ENCODE results near the gene PTPRN2. TPM values are rescaled to one million over a fixed set of nuclear protein-coding genes. Genes with fewer than 3 reads are reported as not detected.
"Not testable (repeated sequence)": the region's sequence is repeated elsewhere in the genome, so short reads cannot be mapped to it uniquely, and the experiment has no call there.

PTPRN2 gene
- total RNA-seq, 1 donor from 2014 or later: 1.8 TPM

DNA sequence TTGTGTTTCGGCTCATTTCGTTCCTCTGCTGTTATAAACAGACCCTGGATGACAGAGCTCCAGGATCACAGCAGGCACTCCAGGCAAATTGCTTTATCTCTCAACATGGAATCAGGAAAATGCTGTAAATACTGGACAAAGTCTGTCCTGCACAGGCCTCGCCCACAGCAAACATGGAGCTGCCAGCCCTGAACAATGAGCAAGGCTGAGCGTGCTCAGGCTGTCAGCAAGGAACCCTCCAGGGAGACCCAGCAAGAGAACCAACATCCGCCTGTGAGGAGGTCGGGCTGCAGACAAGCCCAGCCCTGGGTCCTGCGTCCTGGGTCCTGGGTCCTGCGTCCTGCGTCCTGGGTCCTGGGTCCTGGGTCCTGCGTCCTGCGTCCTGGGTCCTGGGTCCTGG is 180.8 kb downstream of the PTPRN2 start:
- POLR2A ChIA-PET: no interaction called here
- Mint-ChIP-seq H3K27me3 (no peaks in the 10 kb centered on the region), H3K4me3 (no peak overlapping the region), H3K4me1 (no peaks in the 10 kb centered on the region), H3K36me3 (ENCODE audit: low read depth) (no peaks in the 10 kb centered on the region), H3K27ac (no peak overlapping the region), H3K9me3 (no peaks in the 10 kb centered on the region)
- ATAC-seq (ENCODE audit: low read depth) (no peak), DNase-seq (no peak)
- intact Hi-C loops (cut with micrococcal nuclease): loop anchor here (5.0 kb wide), 1 partner anchor 974 kb away; no protein-coding TSS in a partner anchor
- TF ChIP-seq CTCF (IDR thresholded peaks at IDR 0.05): no peak
- CTCF ChIA-PET: no interaction called here

- no peak overlapping the region for H3K27ac Mint-ChIP-seq
- no peak overlapping the region for H3K4me3 Mint-ChIP-seq
- CTCF ChIA-PET: no interaction called here
- DNase-seq (no peak), ATAC-seq (ENCODE audit: low read depth) (no peak)
- intact Hi-C loops (cut with micrococcal nuclease): loop anchor here (5.0 kb wide), 1 partner anchor 974 kb away; no protein-coding TSS in a partner anchor
- H3K4me1 Mint-ChIP-seq: no peaks in the 10 kb centered on the region
- TF ChIP-seq CTCF (IDR thresholded peaks at IDR 0.05): no peak
- H3K9me3 Mint-ChIP-seq: no peaks in the 10 kb centered on the region
- no peaks in the 10 kb centered on the region for H3K27me3 Mint-ChIP-seq
- no peaks in the 10 kb centered on the region for H3K36me3 Mint-ChIP-seq (ENCODE audit: low read depth)
- POLR2A ChIA-PET: no interaction called here
Observed at GRCh38 chr7:158406364-158406763, 181.3 kb downstream of the PTPRN2 start.

DNA sequence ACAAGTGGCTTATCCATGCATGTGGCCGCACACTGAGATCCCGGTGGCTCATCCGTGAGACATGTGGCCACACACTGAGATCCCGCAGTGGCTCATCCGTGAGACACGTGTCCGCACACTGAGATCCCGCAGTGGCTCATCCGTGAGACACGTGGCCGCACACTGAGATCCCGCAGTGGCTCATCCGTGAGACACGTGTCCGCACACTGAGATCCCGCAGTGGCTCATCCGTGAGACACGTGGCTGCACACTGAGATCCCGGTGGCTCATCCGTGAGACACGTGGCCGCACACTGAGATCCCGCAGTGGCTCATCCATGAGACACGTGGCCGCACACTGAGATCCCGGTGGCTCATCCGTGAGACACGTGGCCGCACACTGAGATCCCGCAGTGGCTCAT is 181.9 kb downstream of the PTPRN2 start:
- H3K27me3 Mint-ChIP-seq; ATAC-seq (ENCODE audit: low read depth); H3K4me3 Mint-ChIP-seq; POLR2A ChIA-PET; H3K9me3 Mint-ChIP-seq; CTCF ChIA-PET; DNase-seq; H3K36me3 Mint-ChIP-seq (ENCODE audit: low read depth); H3K4me1 Mint-ChIP-seq; H3K27ac Mint-ChIP-seq: not testable (repeated sequence)
- intact Hi-C loops (cut with micrococcal nuclease): loop anchor here (5.0 kb wide), 1 partner anchor 973 kb away; no protein-coding TSS in a partner anchor

DNA sequence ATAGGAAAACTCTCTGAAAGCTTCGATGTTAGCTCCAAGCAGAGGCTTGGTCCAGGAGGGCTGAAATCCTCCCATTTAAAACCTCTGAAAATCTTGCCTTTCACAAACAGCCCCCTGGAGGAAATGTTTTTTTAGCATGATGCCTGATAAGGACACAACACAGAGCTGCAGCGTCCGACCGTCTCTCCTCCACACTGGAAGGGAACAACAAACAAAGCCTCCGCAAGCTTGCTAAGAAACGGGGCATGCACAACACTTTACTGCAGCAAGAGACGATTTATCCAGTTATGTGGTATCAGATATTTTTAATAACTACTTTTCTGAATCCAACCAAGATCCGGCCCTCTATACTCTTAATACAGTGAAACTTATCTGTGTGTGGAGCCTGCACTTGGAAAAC is 182.3 kb downstream of the PTPRN2 start:
- Mint-ChIP-seq H3K36me3 (ENCODE audit: low read depth) (no peaks in the 10 kb centered on the region), H3K27ac (no peak overlapping the region), H3K9me3 (no peaks in the 10 kb centered on the region), H3K4me1 (no peaks in the 10 kb centered on the region), H3K4me3 (no peak overlapping the region), H3K27me3 (no peaks in the 10 kb centered on the region)
- ChIA-PET POLR2A (no interaction called here), CTCF (no interaction called here)
- DNase-seq (no peak), ATAC-seq (ENCODE audit: low read depth) (no peak)
- no peak for TF ChIP-seq CTCF (IDR thresholded peaks at IDR 0.05)
- intact Hi-C loops (cut with micrococcal nuclease): loop anchor here (5.0 kb wide), 1 partner anchor 973 kb away; no protein-coding TSS in a partner anchor

DNA sequence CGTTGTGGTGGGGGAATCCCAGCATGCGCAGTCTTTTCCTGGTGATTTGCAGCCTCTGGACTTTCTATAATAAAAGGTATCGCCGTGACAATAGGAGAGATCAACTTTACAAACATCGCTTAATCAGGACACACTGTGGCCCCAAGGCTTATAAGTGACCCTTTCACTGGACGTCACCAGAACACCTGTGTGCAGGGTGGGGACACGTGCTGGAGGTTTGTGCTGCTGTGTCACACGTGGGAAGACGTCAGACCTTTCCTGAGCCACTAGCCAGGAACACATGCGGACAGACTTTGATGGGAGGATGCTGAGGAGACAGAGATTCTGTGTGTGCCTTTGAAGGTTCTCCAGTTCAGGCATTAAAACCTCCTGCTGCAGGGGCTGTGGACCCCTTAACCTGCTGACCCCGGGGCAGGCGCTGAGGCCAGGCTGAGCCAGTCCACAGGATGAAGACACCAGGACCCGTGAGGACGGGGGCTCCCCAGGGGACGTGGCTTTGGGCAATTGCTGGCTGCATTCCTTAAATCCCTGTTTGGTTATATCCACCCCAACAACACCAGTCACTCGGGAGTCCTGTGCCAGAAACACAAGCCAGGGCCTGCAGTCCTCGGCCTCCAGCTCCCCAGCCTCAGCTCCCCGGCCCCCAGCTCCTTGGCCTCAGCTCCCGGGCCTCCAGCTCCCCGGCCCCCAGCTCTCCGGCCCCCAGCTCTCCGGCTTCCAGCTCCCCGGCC is 183.4 kb downstream of the PTPRN2 start:
- CTCF ChIA-PET: no interaction called here
- POLR2A ChIA-PET: no interaction called here
- H3K4me1 Mint-ChIP-seq: no peaks in the 10 kb centered on the region
- H3K27ac Mint-ChIP-seq: no peak overlapping the region
- intact Hi-C loops (cut with micrococcal nuclease): no loop called here
- H3K4me3 Mint-ChIP-seq: no peak overlapping the region
- H3K9me3 Mint-ChIP-seq: peaks cover 2% of the 10 kb centered on the region
- no peaks in the 10 kb centered on the region for H3K36me3 Mint-ChIP-seq (ENCODE audit: low read depth)
- H3K27me3 Mint-ChIP-seq: no peaks in the 10 kb centered on the region
- DNase-seq (no peak), ATAC-seq (ENCODE audit: low read depth) (no peak)
- TF ChIP-seq CTCF (IDR thresholded peaks at IDR 0.05): no peak
